CD4-positive, alpha-beta T cell treated with Interleukin-15 for 1 hour (primary cell): ENCODE measurements around the gene SLAMF1.
"Not testable (repeated sequence)": the region's sequence is repeated elsewhere in the genome, so short reads cannot be mapped to it uniquely, and the experiment has no call there.

ENCODE experiments used
- DNase-seq: peaks from one replicate; pipeline ENCODE4 v3.0.0-alpha.2; 2020

Gene SLAMF1

GRCh38 chr1:160638540-160638857 is 8.3 kb downstream of the SLAMF1 start:
- no peak for DNase-seq

DNA sequence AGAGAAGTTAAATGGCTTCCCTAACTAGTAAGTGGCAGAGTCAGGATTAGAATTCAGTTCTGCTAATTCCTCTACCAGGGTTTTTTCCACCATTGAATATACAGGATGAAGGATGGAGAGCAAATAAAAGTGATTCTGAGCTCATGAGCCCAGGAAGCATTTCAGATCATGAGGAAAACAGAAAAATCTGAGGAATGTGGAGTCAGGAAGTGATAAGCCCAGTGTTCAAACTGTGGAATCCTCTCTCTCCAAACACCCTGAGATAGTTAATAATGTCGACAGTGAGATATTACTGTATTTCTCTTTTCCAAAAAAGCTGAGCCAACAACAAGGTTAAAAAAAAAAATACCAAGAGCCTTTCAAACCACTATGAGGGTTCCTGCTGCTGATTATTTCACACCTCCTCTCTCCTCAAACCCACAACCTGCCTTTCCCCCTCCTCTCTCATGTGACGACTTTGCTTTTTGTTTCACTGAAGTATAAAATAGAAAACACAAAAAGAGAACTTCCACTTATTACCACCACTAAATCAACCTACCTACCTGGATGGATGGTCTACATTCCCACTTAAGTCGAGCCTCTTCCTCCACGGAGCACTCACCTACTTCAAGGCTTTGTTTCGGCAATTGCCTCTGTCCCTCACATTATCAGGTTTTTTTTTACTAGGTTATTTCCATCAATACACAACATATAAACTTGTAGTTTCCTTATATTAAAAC is 8.9 kb downstream of the SLAMF1 start:
- peak; percentile 66 for DNase-seq

GRCh38 chr1:160637065-160637464 is 9.8 kb downstream of the SLAMF1 start:
- no peak for DNase-seq

DNA sequence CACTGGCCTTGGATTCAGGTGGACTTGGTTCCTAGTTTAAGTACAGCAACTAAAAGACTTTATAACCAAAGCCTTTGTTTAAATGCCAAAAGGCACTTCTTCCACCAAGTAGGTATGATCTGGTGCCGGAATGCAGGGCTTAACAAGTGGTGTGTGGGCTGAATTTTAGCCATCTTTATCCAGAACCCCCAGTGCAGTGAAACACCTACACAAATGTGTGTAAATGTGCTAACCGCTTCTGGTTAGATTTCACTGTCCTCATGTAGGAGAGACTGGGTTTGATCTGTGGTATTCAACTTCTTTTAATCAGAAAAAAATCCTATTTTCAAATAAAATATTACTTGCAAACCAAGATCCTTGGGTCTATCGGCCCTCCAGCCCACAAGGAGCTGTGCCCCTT is 10.3 kb downstream of the SLAMF1 start:
- DNase-seq = no peak

DNA sequence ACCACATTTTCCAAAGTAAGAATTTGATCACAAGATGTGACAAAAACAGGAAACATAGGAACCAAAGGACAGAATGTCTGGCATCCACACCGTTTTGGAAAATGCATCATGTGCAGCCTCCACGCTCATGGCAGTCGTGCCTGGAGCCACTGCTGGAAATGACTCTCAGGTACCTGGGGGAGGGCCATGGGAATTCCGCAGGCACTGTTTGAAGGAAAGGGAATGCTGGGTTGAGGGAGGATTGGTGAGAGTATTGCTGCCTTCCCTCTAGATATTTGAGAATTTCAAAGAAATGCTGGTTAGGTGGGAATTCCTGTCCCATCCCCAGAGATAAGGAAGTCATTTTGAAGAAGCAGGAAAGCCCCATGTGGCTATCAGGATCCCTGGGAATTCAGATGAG is 10.8 kb downstream of the SLAMF1 start:
- DNase-seq = no peak

- DNase-seq = no peak
Measured at GRCh38 chr1:160634543-160635491, 12.0 kb downstream of the SLAMF1 start.

DNA sequence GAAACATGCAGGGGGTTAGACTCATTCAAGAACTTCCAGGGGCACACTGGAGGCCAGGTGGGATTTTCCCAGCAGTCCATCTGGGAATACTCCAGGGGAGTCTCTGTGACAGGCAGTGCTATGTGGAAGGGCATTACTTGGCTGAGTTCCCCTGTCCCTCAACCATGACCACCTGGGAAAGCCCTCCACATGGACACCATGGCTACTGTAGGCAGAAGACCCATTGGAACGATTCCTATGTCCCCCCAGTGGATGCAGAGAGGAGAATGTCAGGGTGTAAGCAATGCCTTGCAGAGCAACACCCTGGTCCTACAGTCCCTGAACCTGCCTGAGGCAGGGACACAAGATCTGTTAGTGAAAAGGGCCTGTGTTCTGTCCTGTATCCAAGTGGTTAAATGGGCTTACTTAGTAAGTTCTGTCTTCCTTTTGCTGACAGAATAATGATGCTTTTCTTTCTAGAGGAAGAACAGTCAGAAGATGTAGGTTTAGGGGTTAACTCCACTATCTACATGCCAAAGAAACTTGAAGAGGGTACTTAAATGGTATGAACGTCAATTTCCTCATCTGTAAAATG is 13.4 kb downstream of the SLAMF1 start:
- DNase-seq = no peak

DNA sequence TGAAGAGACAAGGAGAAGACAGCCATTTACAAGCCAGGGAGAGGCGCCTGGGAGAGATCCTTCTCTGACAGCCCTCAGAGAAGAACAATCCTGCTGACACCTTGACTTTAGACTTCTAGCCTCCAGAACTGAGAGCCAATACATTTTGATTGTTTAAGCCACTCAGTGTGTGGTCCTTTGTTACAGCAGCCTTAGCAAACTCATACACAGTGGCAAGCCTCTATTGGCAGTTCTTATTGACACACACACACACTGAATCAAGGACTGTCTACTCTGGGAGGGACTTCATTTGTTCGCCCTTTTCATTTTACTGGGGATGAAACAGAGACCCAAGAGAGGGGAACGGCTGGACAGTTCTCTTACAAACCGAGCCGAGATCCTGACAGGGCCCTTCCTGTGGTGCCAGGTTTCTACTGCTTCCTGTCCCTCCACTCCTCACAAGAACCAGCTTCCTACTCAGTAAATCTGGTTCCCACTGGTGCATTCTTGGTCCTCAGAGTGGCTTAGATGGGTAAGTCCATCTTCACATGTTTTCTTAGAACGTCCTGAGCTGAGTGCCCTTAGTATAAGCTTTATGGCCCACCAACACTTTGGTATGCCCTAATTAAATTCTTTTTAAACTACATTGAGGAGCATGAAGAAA is 14.7 kb downstream of the SLAMF1 start:
- DNase-seq = no peak

DNA sequence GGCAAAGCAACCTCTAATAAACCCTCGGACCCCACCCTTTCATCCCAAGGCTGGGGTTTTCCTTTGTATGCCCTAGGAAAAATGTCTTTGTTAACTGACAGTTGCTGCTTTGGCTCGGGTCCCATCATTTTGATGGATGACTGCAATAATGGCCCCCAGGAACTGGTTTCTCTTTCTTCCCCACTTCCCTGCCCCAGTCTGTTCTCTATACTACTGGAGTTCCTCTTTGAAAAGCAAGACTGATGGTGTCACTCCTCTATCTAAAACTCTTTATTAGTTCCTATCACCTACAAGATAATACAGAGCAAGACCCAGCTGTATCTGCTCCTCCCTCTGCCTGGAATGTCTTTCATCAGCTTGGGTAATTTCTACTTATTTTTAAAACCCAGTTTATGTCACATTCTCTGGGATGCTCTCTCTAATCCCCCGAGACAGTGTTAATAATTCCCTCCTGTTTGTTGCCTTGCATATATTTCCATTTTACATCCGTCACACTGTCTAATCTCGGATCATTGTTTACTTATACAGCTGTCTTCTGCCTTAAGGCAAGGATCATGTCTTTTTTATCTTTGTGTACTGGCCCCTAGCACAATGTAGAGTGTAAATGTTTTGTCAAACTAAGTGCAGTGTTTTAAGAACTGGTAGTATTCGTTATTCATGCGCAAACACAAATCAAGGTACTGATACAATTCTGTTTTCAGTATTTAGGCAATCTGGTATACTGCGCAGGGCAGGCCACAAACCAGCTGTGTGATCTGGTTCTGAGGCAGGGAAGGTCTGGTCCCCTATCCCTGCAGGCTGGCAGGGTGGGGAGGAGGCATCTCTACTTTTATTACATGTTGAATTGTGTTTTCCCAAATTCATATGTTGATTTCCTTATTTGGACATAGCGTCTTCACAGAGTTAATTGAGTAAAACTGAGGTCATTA is 16.1 kb downstream of the SLAMF1 start:
- DNase-seq = no peak

DNA sequence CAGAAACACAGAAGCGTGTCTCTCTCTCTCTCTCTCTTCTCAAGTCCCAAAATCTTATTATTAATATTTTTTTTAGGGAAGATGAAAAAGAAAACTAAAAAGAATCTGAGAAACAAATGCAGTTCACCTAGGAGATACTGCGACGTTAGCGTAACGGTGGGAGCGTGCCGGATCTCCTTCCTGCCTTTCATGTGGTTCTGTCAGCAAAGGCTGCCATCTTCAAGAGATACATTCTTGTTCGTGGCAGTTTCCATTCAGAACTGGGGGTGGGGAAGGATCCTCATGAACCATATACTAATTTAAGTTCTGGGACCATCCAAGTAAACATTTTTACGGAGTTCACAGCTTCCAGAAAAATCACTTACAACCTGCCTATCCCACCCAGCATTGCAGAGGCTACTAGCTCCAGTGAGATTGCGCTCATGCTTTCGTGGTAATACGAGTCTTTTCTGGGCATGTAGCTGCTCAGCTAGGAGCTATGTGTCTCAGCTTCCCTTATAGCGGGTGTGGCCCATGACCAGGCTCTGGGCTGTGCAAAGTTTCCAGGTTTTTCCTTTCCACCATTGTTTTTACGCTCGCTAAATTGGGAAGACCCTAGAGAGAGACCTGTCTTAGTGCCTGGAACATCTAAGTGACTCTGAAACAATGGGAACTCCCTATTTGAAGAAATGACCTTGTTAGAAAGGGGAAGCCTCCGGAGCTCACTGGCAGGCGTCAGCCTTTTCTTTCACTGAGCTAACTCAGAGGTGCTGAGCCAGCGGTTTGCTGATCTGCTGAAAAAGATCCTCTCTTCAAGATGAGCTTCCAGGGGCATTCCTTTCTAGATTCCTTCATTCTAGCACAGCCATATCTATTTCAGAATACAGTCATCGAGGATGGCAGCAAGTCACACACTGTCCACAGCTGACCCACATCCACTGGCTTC is 17.3 kb downstream of the SLAMF1 start:
- DNase-seq = peak; percentile 79

DNA sequence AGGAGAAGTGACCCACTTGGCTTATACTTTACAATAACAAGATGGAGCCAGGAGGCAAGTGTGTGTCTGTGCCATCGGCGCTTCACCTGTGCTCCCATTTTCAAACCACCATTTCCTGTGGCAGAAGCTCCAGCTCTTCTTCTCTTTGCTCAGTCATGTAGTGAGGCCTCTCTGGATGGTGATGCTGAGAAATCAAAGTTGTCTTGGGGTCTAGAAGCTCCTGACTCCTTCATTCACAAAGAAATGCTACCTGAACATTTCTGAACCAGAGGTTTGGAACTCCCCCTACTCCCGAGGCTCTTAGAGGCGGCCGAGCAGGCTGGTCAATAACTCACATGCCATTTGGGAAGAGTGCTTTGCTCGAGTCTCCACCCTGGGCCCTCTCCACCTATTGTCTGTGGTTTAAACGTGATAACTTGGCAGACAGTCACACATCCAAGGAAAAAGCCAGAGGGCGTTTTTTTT is 18.0 kb downstream of the SLAMF1 start:
- DNase-seq = peak; percentile 33

- not testable (repeated sequence) for DNase-seq
Measured at GRCh38 chr1:160627677-160628289, 19.1 kb downstream of the SLAMF1 start.

GRCh38 chr1:160626509-160627342 is 20.1 kb downstream of the SLAMF1 start:
- no peak for DNase-seq

DNA sequence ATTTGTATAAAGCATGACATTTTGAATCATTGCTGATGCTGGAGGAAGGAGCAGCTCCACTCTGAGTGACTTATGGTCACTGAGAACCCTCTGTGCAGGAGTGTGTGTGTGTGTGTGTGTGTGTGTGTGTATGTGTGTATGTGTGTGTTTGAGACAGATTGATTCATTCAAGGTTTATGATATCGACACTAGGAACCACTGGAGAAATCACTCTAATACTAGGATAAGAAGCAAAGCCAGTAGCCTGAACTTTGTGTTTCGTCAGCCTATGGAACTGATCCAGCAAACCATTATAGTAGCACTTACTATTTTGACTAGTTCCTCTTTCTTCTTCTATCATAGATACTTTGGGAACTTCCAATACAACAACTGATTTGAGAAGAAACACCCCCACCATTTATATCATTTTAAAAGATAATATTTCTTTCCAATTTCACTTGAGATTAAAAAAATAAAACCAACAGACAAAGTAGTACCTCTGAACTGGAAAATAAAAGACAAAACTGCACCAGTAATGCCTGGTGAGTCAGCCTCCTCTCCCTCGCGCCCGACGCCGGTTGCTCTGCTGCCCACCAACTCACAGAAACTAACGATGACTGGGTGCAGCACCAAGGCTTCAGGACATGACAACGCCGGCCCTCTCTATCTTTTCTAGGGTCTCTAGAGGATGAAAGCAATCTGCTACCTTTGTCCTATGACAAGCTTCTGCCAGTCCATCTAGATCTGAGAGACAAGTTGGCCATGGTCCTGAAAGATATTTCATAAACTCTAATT is 20.9 kb downstream of the SLAMF1 start:
- no peak for DNase-seq

- DNase-seq = no peak
Measured at GRCh38 chr1:160625321-160625720, 21.5 kb downstream of the SLAMF1 start.

GRCh38 chr1:160624464-160624863 is 22.4 kb downstream of the SLAMF1 start:
- no peak for DNase-seq

DNA sequence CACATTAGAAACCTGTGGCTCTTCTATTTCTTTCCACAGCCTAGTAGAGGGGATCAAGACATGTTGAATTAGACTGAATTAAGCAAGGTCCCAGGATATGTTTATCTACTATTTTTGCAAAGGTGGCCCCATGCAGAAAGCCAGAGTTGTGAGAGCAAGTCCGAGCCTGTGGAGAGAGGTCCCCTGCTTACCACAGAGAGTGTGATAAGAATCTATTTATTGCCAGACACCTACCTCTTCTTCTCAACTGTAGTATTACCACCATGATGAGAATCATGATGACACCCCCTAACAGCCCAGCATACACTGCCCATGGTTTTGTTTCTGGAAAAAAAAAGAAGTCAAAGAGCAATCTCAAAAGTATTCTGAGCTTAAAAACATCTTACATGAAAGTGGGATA is 23.0 kb downstream of the SLAMF1 start:
- DNase-seq = no peak

- no peak for DNase-seq
Measured at GRCh38 chr1:160623227-160623633, 23.6 kb downstream of the SLAMF1 start.
